ENCODE results near the gene PTK7.

DNA sequence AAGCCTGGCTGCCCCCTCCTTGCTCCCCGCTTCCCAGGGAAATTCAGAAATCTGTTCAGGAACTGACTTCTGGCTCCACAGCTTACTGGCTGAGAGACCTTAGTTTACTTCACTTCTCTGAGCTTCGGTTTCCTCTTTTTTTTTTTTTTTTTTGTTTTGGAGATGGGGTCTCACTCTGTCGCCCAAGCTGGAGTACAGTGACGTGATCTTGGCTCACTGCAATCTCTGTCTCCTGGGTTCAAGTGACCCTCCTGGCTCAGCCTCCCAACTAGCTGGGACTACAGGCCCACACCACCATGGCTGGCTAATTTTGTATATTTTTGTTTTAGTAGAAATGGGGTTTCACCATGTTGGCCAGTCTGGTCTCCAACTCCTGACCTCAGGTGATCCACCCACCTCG, 14.9 kb downstream of the PTK7 start:
- no peak for TF ChIP-seq POLR2A (IDR thresholded peaks at IDR 0.05; ENCODE audit: control extremely low read depth in 1 of 2, low read depth in 2 of 2, low read length in 2 of 2)
- TF ChIP-seq RAD21 (IDR thresholded peaks at IDR 0.05 in 1 of 2, conservative IDR thresholded peaks at IDR 0.05 in 1 of 2; ENCODE audit: low read depth in 2 of 2, low read length in 2 of 2) = no peak
- no peak for TF ChIP-seq BCL11A (IDR thresholded peaks at IDR 0.05; ENCODE audit: low read depth in 2 of 2, low read length in 2 of 2)
- TF ChIP-seq, protein P1, sequence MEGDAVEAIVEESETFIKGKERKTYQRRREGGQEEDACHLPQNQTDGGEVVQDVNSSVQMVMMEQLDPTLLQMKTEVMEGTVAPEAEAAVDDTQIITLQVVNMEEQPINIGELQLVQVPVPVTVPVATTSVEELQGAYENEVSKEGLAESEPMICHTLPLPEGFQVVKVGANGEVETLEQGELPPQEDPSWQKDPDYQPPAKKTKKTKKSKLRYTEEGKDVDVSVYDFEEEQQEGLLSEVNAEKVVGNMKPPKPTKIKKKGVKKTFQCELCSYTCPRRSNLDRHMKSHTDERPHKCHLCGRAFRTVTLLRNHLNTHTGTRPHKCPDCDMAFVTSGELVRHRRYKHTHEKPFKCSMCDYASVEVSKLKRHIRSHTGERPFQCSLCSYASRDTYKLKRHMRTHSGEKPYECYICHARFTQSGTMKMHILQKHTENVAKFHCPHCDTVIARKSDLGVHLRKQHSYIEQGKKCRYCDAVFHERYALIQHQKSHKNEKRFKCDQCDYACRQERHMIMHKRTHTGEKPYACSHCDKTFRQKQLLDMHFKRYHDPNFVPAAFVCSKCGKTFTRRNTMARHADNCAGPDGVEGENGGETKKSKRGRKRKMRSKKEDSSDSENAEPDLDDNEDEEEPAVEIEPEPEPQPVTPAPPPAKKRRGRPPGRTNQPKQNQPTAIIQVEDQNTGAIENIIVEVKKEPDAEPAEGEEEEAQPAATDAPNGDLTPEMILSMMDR (IDR thresholded peaks at IDR 0.05; ENCODE audit: control extremely low read depth in 1 of 3, insufficient read depth in 1 of 3, low read depth in 1 of 3, low read length in 3 of 3) = no peak
- no peak for TF ChIP-seq EGR1 (IDR thresholded peaks at IDR 0.05; ENCODE audit: borderline replicate concordance, low read depth, low read length)
- TF ChIP-seq SIX5 (IDR thresholded peaks at IDR 0.05; ENCODE audit: low read depth, low read length) = no peak
- TF ChIP-seq POLR2AphosphoS5 (IDR thresholded peaks at IDR 0.05; ENCODE audit: low read depth, low read length) = no peak
- no peak for TF ChIP-seq EZH2 (IDR thresholded peaks at IDR 0.05; ENCODE audit: low read depth, low read length, severe bottlenecking)
